ENCODE data around the gene RASGEF1C. TPM values are rescaled to one million over a fixed set of nuclear protein-coding genes. Genes with fewer than 3 reads are reported as not detected.
"Not testable (repeated sequence)": the region's sequence is repeated elsewhere in the genome, so short reads cannot be mapped to it uniquely, and the experiment has no call there.

The RASGEF1C gene
- total RNA-seq, 1 experiment from 2014 or later = 0.40 TPM

DNA sequence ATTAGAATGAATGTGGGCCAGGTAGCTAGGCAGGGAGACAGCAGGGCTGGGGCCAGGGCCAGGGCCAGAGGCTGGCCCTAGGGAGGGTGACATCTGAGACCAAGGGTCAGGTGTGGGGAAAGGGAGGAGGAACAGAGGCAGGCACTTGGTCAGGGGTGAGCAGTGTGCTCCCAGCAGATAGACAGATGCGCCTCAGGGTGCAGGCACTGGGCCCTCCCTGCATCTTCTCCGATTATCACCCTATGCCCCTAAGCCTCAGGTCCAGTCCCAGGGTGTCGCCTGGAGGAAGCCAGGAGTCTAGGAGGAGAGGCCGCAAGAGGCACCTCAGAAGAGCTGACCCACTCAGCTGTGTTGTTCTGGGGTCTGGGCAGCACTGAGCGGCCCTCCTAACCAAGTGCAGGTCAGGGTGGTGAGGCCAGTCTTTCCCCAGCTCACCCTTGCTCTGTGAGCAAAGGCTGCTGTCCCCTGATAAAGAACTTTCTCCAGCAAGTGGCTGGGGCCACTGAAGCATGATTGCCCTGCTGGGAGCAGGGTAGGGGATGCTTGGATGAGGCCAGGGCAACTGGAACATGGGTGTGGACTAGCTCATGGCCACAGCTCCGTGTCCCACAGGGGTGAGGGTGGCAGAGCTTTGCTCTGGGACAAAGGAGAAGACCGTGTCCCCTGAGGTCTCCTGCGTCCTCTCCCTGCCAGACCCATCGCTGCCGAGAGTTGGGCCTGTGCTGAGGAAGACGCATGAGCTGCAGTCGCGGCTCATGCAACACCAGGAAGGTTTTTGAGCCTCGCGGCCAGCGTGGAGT is 2.1 kb upstream of the RASGEF1C start:
- no peak for DNase-seq (ENCODE audit: low read depth)

- not testable (repeated sequence) for DNase-seq (ENCODE audit: low read depth)
Observed at GRCh38 chr5:180210077-180210476, 1.1 kb upstream of the RASGEF1C start.

GRCh38 chr5:180208435-180209081 is 453 bp downstream of the RASGEF1C start:
- peak; percentile 40 for DNase-seq (ENCODE audit: low read depth)

- DNase-seq (ENCODE audit: low read depth) = no peak
Observed at GRCh38 chr5:180208038-180208434, 975 bp downstream of the RASGEF1C start.

- DNase-seq (ENCODE audit: low read depth) = no peak
Observed at GRCh38 chr5:180207593-180207992, 1.4 kb downstream of the RASGEF1C start.

- no peak for DNase-seq (ENCODE audit: low read depth)
Observed at GRCh38 chr5:180206993-180207392, 2.0 kb downstream of the RASGEF1C start.

DNA sequence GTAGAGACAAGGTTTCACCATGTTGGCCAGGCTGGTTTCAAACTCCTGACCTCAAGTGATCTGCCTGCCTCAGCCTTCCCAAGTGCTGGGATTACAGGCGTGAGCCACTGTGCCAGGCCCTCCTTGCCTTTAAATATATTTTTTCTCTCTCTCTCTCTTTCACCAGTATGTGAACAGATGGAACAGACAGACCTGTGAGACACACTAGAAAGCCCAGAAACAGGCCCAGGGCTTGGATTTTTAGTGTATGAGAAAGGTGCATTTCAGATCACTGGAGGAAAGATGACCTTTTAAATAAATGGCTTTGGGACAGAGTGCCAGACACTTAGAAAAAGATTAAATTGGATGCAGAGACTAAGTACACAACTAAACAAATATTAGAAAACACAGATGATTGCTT is 3.1 kb downstream of the RASGEF1C start:
- no peak for DNase-seq (ENCODE audit: low read depth)

GRCh38 chr5:180204276-180204819 is 4.7 kb downstream of the RASGEF1C start:
- no peak for DNase-seq (ENCODE audit: low read depth)

DNA sequence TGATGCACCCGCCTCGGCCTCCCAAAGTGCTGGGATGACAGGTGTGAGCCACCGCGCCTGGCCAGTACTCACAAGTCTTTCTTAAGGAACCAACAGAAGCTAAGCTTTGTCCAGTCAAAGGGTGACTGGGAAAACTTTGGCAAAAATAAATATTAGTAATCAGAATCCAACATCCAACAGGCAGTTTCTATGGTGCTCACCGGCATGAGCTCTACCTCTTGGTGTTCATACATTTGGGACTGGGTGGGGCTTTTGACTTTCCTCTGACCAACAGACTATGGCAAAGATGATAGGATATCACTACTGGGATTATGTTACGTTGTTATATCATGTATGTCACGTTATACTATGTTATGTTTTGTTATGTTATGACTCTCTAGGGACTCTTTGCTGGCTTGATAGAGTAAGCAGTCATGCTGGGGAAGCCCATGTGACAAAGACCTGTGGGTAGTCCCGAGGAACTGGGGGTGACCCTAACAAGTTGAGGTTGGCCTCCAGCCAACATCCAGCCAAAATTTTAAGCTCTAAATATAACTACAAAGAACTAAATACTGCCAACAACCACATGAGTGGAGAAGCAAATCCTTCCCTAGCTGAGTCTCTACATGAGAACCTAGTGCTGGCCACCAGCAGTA is 6.0 kb downstream of the RASGEF1C start:
- DNase-seq (ENCODE audit: low read depth) = no peak

- peak; percentile 51 for DNase-seq (ENCODE audit: low read depth)
Observed at GRCh38 chr5:180201051-180201987, 7.7 kb downstream of the RASGEF1C start.

- no peak for DNase-seq (ENCODE audit: low read depth)
Observed at GRCh38 chr5:180199390-180199789, 9.6 kb downstream of the RASGEF1C start.

DNA sequence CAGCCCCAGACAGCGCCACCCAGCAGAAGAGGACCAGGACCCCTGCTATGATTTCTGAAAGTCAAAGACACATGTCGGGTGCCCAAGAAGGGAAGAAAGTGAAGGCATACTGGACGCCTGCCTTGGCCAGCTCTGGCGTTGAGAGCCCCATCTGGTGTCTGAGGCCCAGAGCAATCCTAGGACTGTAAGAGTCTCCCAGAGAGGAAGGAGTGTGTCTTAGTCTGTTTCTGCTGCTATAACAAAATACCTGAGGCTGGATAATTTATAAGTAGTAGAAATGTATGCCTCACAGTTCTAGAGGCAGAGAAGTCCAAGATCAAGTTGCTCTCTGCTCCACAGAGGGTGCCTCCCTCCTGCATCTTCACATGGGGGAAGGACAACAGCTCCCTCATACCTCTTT is 10.8 kb downstream of the RASGEF1C start:
- DNase-seq (ENCODE audit: low read depth) = no peak

GRCh38 chr5:180197016-180197702 is 11.9 kb downstream of the RASGEF1C start:
- no peak for DNase-seq (ENCODE audit: low read depth)

- no peak for DNase-seq (ENCODE audit: low read depth)
Observed at GRCh38 chr5:180194410-180195345, 14.3 kb downstream of the RASGEF1C start.

GRCh38 chr5:180193749-180194375 is 15.1 kb downstream of the RASGEF1C start:
- DNase-seq (ENCODE audit: low read depth) = no peak

- no peak for DNase-seq (ENCODE audit: low read depth)
Observed at GRCh38 chr5:180191716-180192115, 17.3 kb downstream of the RASGEF1C start.

DNA sequence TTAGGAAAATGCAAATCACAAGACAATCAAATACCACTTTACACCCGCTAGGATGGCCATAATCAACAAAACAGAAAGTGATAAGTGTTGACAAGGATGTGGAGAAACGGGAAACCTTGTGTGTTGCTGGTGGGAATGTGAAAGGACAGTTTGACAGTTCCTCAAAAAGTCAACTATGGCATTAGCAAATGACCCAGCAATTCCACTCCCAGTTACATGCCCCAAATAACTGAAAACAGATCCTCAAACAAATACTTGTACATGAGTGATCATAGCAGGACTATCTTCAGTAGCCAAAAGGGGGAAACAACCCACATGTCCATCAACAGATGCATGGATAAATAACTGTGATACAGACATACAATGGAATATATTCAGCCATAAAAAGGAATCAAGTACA is 21.2 kb downstream of the RASGEF1C start:
- DNase-seq (ENCODE audit: low read depth) = no peak

- no peak for DNase-seq (ENCODE audit: low read depth)
Observed at GRCh38 chr5:180180846-180181245, 28.2 kb downstream of the RASGEF1C start.

DNA sequence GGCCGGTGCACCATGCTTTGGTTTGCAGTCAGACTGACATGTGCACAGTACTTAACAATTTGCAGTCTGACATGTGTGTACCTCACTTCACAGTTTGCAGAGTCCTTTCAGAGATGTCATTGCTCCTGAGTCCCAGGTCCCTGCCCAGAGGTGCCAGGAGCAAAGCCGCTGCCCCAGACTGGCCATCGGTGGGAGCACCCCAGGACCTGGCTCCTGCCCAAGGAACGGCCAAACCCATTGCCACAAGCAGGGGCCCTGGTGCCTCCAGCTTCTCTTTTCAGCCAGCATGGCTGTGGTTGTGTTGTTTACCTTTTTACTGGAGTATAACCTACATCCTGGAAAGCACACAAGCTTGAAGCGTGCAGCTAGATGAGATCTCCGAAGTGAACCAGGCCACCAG is 28.6 kb downstream of the RASGEF1C start:
- DNase-seq (ENCODE audit: low read depth) = no peak

Measured in Daoy (cell line).